ENCODE measurements around the gene MLPH.
A peak's percentile ranks its signal among the peaks of the same experiment; 100 is the strongest.
"Not testable (repeated sequence)": the region's sequence is repeated elsewhere in the genome, so short reads cannot be mapped to it uniquely, and the experiment has no call there.

MLPH gene

GRCh38 chr2:237577956-237578870 is 91.2 kb downstream of the MLPH start:
- no peak for DNase-seq (ENCODE audit: extremely low read depth in 1 of 2, low read depth in 1 of 2)

- no peak for DNase-seq (ENCODE audit: extremely low read depth in 1 of 2, low read depth in 1 of 2)
Observed at GRCh38 chr2:237581326-237581725, 94.3 kb downstream of the MLPH start.

- peak in 1 of 2 donors; percentile 34 for DNase-seq (ENCODE audit: extremely low read depth in 1 of 2, low read depth in 1 of 2)
Observed at GRCh38 chr2:237581751-237582746, 95.0 kb downstream of the MLPH start.

- no peak for DNase-seq (ENCODE audit: extremely low read depth in 1 of 2, low read depth in 1 of 2)
Observed at GRCh38 chr2:237583385-237584295, 96.6 kb downstream of the MLPH start.

- DNase-seq (ENCODE audit: extremely low read depth in 1 of 2, low read depth in 1 of 2), result no peak
Observed at GRCh38 chr2:237585590-237586221, 98.7 kb downstream of the MLPH start.

DNA sequence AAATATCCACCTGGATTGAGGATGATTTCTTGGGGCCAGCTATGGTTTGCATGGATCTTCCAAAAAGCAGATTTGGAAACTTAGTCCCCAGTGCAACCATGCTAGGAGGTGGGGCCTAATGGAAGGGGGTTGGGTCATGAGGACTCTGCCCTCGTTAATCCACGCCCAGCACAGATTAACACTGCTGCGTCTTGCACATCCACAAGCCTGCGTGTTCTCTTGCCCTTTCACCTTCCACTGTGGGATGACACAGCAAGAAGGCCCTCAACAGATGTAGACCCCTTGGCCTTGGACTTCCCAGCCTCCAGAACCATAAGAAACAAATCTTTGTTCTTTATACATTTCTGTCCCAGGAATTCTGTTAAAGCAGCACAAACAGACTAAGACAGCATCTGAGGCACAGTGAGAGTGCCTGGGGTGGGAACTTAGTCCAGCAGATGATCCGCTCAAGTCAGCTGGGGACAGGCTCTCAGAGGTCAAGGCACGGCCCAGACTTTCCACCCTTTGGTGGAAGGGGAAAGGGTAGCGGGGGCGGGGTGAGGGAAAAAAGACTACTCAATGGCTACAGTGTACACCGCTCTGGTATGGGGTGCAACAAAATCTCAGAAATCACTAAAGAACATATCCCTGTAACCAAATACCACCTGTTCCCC is 101.1 kb downstream of the MLPH start:
- no peak for DNase-seq (ENCODE audit: extremely low read depth in 1 of 2, low read depth in 1 of 2)

DNA sequence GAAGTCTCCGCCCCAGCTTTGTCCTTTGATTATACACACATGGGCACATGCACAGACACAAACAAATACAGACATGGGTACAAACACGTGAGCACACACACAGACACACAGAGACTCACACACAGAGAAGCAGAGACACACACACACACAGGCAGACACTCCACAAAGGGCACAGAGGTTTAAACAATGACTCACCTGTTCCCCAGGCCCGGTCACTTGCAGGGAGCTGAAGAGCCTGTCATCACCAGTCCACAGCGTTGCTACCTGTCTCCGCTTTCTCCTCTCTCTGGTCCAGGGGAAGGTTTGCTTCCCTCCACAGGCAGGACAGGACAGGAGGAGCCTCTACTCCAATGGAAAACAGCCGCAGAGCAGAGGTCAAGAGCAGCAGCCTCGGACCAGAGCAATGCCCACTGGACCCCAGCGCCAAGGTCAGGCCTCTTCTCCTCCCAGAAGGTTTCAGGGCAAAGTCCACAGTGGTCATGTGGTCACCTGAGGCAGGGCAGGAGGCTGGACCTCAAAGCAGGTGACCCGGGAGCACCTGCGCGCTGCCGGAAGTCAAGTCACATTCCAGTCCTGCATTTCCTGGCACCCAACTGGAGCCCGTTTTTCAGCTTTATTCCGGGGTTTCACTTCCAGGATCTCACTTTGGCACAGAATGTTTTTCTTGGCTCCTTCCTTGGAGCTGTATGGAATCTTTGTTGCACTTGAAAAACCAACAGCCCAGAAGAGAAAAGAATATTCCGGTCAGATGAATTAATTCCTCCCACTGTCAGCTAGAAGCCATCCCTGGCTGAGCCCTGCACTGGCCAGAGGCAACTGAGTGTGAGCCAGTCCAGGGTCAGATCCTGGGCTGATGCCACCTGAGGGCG is 103.5 kb downstream of the MLPH start, which contains the start of gene RAB17:
Gene RAB17, minus strand, starts transcription at position 463 of the 869 bp plus-strand sequence. CDS start 4,580 bp downstream, outside the sequence.
- no peak for DNase-seq (ENCODE audit: extremely low read depth in 1 of 2, low read depth in 1 of 2)

- no peak for DNase-seq (ENCODE audit: extremely low read depth in 1 of 2, low read depth in 1 of 2)
Observed at GRCh38 chr2:237591141-237591881, 104.3 kb downstream of the MLPH start.

GRCh38 chr2:237592425-237592980 is 105.5 kb downstream of the MLPH start:
- no peak for DNase-seq (ENCODE audit: extremely low read depth in 1 of 2, low read depth in 1 of 2)

GRCh38 chr2:237593036-237593435 is 106.0 kb downstream of the MLPH start:
- DNase-seq (ENCODE audit: extremely low read depth in 1 of 2, low read depth in 1 of 2), result no peak

DNA sequence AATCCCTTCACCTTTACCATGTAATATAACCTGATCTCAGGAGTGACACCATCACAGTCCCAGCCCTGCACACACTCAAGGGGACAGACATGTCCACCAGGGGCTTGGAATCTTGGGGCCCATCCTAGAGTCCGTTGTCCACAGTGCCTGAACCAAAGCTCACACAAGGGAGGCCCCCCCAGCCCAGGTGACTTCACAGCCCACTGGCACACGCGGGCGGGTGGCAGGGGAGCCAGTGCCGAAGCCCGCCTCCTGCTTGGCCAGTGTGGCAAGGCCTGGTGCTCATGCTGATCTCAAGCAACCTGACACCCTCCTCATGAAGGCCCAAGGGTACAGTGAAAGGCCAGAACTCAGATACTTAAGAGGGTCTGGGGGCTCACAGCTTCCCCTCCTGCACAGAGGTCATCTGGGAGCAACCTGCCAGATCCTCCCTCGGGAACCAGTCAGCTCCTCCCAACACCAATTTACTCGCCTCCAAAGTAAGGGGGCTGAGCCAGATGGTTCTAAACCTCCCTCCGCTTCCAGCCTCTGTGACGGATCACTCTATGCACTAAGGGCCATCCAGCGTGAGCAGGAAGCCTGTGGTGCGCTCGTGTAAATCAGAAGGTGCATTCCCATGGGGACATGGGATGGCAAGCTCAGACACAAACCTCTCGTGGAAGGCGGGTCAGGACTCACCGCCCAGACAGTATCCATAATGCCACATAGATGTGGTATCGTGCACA is 106.7 kb downstream of the MLPH start:
- no peak for DNase-seq (ENCODE audit: extremely low read depth in 1 of 2, low read depth in 1 of 2)

DNA sequence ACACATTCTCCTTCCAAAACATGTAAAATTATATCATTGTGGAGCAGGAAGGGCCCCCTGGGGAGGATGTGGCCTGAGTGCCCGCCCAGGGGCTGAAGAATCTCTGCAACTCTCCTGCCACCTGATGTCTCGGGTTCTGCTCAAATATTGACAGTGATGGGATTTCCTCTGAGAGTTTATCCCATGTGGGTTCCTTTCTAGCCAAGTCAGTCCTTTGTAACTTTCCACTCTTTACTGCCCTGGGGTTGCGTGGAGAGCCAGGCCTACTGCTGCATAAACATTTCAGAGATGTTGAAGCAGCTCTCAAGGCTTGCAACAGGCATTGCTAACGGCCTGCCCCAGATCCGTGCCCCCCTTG is 107.4 kb downstream of the MLPH start:
- DNase-seq (ENCODE audit: extremely low read depth in 1 of 2, low read depth in 1 of 2), result no peak

DNA sequence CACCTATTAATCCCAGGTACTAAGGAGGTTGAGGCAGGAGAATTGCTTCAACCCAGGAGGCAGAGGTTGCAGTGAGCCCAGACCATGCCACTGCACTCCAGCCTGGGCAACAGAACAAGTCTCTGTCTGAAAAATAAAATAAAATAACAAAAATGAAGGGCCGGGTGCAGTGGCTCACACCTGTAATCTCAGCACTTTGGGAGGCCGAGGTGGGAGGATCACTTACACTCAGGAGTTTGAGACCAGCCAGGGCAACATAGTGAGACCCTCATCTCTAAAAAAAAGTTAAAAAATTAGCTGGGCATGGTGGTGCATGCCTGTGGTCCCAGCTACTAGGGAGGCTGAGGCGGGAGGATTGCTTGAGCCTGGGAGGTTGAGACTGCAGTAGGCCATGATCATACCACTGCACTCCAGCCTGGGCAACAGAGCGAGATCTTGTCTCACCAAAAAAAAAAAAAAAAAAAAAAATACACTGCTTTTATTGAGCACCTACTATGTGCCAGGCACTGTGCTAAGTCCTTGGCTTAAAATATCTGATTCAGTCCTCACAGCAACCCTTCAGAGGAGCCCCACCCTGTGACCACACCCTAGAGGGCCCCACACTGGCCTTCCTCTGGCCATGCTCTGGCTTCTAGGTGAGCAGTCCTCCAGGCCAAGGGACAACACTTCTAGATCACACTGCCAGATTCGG is 108.9 kb downstream of the MLPH start:
- DNase-seq (ENCODE audit: extremely low read depth in 1 of 2, low read depth in 1 of 2), result not testable (repeated sequence)

DNA sequence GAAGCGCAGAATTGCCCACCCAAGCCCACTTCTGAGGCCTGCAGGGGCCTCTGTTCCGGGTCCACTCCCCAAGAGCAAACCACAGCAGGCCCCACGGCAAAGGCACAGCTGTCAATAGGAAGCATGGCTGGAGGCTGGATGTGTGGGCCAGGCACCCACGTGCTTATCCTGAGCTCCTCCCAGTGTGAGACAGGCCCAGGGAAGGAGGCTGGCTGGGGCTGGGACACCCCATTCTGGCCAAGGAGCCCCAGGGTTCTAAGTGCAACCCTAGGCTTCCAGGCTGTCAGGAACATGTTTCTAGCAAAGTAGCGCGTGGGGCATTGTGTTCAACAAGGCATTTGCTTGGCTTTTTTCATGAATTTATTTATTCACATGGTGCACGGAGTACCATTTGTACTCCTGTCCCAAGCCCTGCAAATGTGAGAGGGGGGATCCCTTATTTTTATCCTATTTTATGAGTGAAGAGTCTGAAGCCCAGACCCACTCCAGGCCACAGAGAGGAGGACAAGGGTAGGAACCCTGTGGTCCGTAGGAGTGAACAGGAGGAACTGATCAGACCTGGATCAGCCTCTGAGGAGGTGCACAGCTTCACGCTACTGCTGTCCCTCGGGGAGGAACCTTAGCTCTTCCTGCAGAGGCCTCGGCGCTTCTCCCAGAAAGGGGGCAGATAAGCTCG is 109.6 kb downstream of the MLPH start:
- no peak for DNase-seq (ENCODE audit: extremely low read depth in 1 of 2, low read depth in 1 of 2)
